HG02642 (cell line): ENCODE results near the gene DENR.
"Not testable (repeated sequence)": the region's sequence is repeated elsewhere in the genome, so short reads cannot be mapped to it uniquely, and the experiment has no call there.

Experiments used
- ATAC-seq: cut with Tn5 transposase; IDR thresholded peaks from one replicate; pipeline ENCODE4 v1.9.1; 2021; ENCODE audit warnings: mild to moderate bottlenecking; ENCODE audit not compliant: unreplicated experiment, poor library complexity

DENR gene

GRCh38 chr12:122738571-122738970 lies 14.1 kb upstream of the DENR start:
- no peak for ATAC-seq

DNA sequence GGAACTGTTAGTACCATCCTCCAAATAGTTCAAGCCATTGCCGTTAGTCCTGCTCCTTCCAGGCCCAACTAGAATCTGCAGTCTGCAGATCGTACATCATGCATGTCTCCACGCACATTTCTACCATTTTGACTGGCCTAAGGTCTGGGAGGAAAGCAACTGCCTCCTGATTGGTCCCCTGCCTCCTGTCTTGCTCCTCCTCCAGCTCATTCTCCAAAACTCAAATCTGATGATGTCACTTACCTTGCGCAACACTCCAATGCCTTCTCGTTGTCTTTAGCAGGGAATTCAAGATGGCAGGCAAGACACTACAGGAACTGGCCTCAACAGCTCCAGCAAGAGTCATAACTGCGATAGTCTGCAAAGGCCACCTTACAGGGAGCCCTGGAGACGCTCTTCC lies 12.3 kb upstream of the DENR start:
- ATAC-seq, result no peak

- no peak for ATAC-seq
Measured at GRCh38 chr12:122743895-122744525, 8.6 kb upstream of the DENR start.

GRCh38 chr12:122747224-122748135 lies 5.1 kb upstream of the DENR start:
- no peak for ATAC-seq

- no peak for ATAC-seq
Measured at GRCh38 chr12:122749569-122750332, 2.9 kb upstream of the DENR start.

DNA sequence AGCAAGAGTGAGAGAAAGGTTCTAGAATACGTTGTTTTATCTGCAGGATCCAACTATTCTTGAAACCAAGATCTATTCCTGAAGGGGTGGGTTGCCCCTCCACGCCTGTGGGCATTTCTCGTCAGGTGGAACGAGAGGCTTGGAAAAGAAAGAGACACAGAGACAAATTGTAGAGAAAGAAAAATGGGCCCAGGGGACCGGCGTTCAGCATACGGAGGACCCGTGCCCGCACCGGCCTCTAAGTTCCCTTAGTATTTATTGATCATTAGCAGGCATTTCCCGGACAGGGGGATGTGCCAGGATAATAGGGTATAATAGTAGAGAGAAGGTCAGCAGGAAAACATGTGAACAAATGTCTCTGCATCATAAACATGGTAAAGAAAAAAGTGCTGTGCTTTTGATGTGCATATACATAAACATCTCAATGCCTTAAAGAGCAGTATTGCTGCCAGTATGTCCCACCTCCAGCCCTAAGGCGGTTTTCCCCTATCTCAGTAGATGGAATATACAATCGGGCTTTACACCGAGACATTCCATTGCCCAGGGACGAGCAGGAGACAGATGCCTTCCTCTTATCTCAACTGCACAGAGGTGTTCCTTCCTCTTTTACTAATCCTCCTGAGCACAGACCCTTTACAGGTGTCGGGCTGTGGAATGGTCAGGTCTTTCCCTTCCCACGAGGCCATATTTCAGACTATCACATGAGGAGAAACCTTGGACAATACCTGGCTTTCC lies 1.7 kb upstream of the DENR start:
- ATAC-seq, result not testable (repeated sequence)

- no peak for ATAC-seq
Measured at GRCh38 chr12:122753319-122753650, 661 bp downstream of the DENR start.

DNA sequence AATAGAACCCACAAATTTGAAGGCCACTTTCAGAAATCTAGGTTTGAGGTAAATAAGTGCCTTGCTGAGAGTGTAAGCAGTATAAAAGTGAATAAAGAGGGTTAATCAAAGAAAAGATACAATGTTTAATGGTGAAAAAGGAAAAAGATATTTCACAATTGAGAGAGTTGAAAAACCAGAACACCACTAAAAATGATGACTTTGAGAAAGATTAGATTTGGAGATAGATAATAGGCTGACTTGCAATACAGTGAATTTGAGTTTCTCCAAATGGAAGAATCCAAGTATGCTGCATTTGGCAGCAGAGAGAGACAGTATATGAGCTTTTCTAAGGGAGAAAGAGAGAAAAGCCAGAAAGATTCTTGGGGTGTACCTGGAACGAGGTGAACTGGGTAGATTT lies 2.2 kb downstream of the DENR start:
- ATAC-seq, result no peak

DNA sequence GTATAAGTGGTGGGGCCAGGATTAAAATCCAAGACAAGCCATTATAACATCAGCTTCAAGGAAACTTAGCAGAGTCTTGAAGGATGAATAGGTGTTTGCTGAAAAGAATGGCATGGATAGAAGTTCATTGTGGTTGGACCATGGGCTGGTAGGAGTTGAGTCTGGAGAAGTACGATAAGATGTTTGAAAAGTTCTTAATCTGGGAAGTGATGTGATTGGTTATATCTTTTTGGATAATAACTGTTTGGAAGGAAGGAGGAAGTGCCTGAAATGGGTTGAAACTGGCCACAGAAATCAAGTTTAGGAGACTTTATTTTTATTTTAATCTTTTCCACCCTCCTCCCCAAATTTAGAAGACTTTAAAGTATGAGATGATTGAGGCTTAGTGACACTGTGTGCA lies 4.9 kb downstream of the DENR start:
- no peak for ATAC-seq

DNA sequence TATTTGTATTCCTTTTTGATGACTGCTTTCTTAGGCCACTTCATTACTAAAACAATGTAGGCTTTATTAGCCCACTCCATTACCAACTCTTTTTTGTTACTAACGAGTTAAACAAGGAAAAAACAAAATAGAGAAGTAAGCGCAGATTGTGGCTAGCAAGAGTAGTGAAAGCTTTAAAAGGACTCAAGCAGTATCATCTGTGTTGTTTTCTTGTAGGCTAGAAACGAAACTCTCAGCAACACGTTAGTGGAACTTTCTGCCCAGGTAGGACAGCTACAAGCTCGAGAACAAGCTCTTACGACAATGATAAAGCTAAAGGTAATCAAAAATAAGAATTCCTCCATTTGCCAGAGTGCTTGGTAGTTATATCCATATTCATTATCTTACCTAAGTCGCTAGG lies 32.9 kb downstream of the DENR start:
- ATAC-seq, result no peak

DNA sequence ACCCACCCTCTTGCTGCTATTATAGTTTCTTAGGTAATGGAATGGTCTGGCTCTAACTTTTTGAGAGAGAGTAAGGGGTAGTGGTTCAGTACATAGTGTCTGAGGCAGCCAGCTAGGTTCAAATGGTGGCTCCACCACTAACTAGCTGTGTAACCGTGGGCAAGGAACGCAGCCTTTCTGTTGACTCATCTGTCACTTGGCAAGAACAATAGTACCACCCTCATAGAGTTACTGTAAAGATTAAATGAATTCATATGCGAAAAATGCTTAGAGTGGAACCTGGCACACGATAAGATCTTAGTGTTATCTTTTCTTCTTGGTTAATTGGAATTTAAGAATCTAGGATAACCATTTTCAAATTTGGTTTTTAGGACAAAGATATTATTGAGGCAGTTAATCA lies 35.8 kb downstream of the DENR start:
- ATAC-seq, result no peak

- no peak for ATAC-seq
Measured at GRCh38 chr12:122789637-122790036, 37.0 kb downstream of the DENR start.

DNA sequence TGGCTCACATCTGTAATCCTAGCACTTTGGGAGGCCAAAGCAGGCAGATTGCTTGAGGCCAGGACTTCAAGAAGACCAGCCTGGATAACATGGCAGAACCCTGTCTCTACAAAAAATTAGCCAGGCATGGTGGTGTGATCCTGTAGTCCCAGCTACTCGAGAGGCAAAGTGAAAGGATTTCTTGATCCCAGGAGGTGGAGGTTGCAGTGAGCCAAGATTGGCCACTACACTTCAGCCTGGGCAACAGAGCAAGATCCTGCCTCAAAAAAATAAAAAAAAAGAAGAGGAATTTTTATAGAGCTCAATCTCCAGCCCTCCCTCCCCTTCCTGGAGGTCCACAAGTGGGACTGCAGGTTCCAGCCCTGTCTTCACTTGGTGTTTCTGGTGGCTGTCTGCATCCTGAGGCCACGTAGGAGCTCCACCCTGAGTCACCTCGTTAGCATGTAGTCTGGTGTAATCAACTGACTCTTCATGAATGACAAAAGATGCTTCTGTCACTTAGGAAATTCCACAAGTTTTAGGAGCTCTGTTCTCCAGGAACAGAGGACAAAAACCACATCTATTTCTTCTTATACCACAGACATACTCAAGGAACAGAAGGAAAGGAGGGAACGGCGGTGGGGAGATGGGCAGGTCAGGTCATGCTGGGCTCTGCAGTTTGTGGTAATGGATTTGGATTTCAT lies 37.9 kb downstream of the DENR start:
- ATAC-seq, result no peak

GRCh38 chr12:122793685-122794106 lies 41.1 kb downstream of the DENR start:
- ATAC-seq, result no peak

DNA sequence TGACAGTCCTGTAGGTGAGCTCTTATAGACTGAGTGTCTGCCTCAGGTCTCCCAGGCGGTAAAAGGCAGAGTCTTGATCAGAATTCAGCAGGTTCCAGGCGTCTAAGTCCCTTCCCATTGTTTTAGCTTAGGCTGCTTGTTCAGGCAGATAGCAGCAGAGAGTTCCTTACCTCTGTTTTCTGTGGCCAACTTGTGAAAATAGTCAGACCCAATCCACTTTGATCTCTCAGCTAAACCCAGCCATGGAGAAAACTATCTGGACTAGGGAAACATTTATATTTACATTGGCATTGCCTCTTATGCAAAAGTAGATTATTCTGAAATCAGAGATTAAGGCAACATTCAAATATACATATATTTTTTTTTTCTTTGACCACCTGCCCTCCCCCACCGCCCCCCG lies 43.2 kb downstream of the DENR start:
- ATAC-seq, result no peak

DNA sequence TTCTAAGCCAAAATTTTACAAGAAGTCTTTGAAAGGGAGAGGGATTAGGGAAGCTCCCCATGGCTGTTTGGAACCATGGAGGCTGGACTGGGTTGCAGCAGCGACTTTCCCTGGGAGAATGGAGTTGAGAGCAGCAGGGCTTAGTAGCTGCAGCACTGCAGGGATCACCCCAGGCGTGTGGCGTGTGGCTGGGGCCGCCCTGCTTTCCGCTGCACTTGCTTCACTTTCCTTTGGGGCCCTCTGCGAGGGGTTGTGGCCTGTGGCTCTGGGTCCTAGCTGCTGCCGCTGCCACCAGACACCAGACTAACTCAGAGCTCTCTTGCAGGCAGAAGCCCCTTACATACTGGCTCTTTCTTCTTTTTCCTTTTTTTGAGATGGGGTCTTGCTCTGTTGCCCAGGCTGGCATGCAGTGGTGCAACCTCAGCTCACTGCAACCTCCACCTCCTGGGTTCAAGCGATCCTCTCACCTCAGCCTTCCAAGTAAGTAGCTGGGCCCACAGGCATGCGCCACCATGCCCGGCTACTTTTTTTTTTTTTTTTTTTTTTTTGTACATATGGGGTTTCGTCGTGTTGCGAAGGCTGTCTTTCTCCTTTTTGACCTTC lies 47.1 kb downstream of the DENR start:
- ATAC-seq, result no peak

DNA sequence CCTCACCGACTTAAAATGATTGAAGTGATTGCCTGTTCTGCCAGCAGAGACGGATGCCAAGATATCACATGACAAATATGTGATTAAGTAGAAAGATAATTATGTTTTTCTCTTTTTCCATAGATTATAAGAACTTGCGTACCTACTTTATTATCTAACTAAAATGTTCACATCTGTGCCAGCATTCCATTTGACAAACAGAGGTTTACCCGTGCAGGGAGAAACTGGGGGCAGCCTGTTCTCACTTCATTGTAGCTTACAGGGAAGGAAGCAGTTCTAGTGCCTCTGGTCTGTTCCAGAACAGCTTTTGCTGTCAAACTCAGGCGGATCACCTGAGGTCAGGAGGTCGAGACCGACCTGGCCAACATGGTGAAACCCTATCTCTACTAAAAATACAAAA lies 51.3 kb downstream of the DENR start:
- ATAC-seq, result no peak

DNA sequence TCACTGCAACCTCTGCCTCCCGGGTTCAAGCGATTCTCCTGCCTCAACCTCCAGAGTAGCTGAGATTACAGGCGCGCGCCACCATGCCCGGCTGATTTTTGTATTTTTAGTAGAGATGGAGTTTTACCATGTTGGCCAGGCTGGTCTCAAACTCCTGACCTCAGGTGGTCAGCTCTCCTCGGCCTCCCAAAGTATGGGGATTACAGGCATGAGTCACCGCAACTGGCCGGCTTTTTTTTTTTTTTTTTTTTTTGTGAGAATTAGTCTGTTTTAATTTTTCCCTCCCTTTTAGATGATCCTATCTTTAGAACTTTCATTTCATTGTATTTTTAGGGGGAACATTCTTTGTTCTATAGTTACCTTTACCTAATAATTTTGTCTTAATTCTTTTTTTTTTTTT lies 52.3 kb downstream of the DENR start:
- not testable (repeated sequence) for ATAC-seq

- ATAC-seq, result no peak
Measured at GRCh38 chr12:122807651-122808050, 55.0 kb downstream of the DENR start.

DNA sequence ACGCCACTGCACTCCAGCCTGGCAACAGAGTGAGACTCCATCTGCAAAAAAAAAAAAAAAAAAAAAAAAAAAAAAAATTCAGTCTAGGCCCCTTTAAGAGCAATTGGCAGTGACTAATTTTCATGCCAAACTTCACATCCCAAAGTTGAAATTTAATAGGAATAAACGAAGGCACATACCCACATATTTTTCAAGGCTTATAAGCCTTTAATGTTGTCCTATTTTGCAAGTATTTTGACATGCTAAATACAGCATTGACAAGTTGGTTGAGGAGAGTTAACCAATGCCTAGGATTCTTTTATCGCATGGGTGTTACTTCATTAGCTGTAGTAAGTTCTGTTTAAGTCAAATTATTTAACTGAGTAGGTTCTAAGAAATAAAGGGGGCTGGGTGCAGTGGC lies 59.2 kb downstream of the DENR start:
- no peak for ATAC-seq
